Measurements from ENCODE around the gene TRIM7.

The TRIM7 gene

GRCh38 chr5:181203777-181204112 is 1.3 kb downstream of the TRIM7 start:
- H3K4me3 ChIP-seq (ENCODE audit: low read depth, low read length), result no peak overlapping the region
- no peak for TF ChIP-seq CTCF (conservative IDR thresholded peaks at IDR 0.05; ENCODE audit: low read depth, low read length)
- no peak for DNase-seq (ENCODE audit: low read depth)

- peak; percentile 57 for DNase-seq (ENCODE audit: low read depth)
- no peak for TF ChIP-seq CTCF (conservative IDR thresholded peaks at IDR 0.05; ENCODE audit: low read depth, low read length)
- no peak overlapping the region for H3K4me3 ChIP-seq (ENCODE audit: low read depth, low read length)
Measured at GRCh38 chr5:181203093-181203711, 1.8 kb downstream of the TRIM7 start.

- TF ChIP-seq CTCF (conservative IDR thresholded peaks at IDR 0.05; ENCODE audit: low read depth, low read length), result no peak
- DNase-seq (ENCODE audit: low read depth), result no peak
- no peak overlapping the region for H3K4me3 ChIP-seq (ENCODE audit: low read depth, low read length)
Measured at GRCh38 chr5:181200816-181201215, 4.2 kb downstream of the TRIM7 start.

GRCh38 chr5:181199881-181200638 is 4.9 kb downstream of the TRIM7 start:
- DNase-seq (ENCODE audit: low read depth), result no peak
- no peak overlapping the region for H3K4me3 ChIP-seq (ENCODE audit: low read depth, low read length)
- TF ChIP-seq CTCF (conservative IDR thresholded peaks at IDR 0.05; ENCODE audit: low read depth, low read length), result no peak

- no peak for TF ChIP-seq CTCF (conservative IDR thresholded peaks at IDR 0.05; ENCODE audit: low read depth, low read length)
- no peak overlapping the region for H3K4me3 ChIP-seq (ENCODE audit: low read depth, low read length)
- no peak for DNase-seq (ENCODE audit: low read depth)
Measured at GRCh38 chr5:181198905-181199519, 6.0 kb downstream of the TRIM7 start.

- no peak overlapping the region for H3K4me3 ChIP-seq (ENCODE audit: low read depth, low read length)
- no peak for TF ChIP-seq CTCF (conservative IDR thresholded peaks at IDR 0.05; ENCODE audit: low read depth, low read length)
Measured at GRCh38 chr5:181198106-181198685, 6.8 kb downstream of the TRIM7 start.

More at GRCh38 chr5:181198106-181198685, 6.8 kb downstream of the TRIM7 start:
- no peak for DNase-seq (ENCODE audit: low read depth)
